Kidney epithelial cell (primary cell): ENCODE measurements around the gene FUCA1. TPM values are rescaled to one million over a fixed set of nuclear protein-coding genes. Genes with fewer than 3 reads are reported as not detected.

Experiments
- DNase-seq: peaks from one replicate; pipeline ENCODE4 v3.0.0-alpha.2; 2010; ENCODE audit warnings: low read depth
- H3K27me3 ChIP-seq: 2 replicates; pipeline ENCODE4 v1.6.0; 2011; ENCODE audit warnings: low read length; ENCODE audit not compliant: control insufficient read depth, insufficient read depth
- H3K36me3 ChIP-seq: 2 replicates; pipeline ENCODE4 v1.5.1; 2011; ENCODE audit warnings: low read length; ENCODE audit not compliant: control insufficient read depth, insufficient read depth
- H3K4me3 ChIP-seq: 2 replicates; pipeline ENCODE4 v1.5.1; 2011; ENCODE audit warnings: low read depth, mild to moderate bottlenecking, control low read depth, low read length
- total RNA-seq: library from RNA; depleted of rRNA; stranded (reverse); fragments of >200 nt; gene quantifications from 2 replicates; pipeline ENCODE4 v1.2.3, GENCODE V29; 2015
- TF ChIP-seq, protein P1 (sequence below): IDR thresholded peaks from 2 replicates; pipeline ENCODE4 v1.5.1; 2011; ENCODE audit warnings: mild to moderate bottlenecking, moderate library complexity, low read length, control low read depth, inconsistent platforms; ENCODE audit not compliant: insufficient read depth, poor library complexity, severe bottlenecking

FUCA1 gene
- total RNA-seq, 1 donor from 2014 or later = 40.7 TPM

GRCh38 chr1:23897083-23897482 lies 29.0 kb upstream of the FUCA1 start:
- DNase-seq = no peak
- TF ChIP-seq, protein P1, sequence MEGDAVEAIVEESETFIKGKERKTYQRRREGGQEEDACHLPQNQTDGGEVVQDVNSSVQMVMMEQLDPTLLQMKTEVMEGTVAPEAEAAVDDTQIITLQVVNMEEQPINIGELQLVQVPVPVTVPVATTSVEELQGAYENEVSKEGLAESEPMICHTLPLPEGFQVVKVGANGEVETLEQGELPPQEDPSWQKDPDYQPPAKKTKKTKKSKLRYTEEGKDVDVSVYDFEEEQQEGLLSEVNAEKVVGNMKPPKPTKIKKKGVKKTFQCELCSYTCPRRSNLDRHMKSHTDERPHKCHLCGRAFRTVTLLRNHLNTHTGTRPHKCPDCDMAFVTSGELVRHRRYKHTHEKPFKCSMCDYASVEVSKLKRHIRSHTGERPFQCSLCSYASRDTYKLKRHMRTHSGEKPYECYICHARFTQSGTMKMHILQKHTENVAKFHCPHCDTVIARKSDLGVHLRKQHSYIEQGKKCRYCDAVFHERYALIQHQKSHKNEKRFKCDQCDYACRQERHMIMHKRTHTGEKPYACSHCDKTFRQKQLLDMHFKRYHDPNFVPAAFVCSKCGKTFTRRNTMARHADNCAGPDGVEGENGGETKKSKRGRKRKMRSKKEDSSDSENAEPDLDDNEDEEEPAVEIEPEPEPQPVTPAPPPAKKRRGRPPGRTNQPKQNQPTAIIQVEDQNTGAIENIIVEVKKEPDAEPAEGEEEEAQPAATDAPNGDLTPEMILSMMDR = no peak
- Histone ChIP-seq H3K4me3 (no peak overlapping the region), H3K27me3 (peaks cover 4% of the 10 kb centered on the region), H3K36me3 (no peaks in the 10 kb centered on the region)

GRCh38 chr1:23896491-23896890 lies 28.4 kb upstream of the FUCA1 start:
- TF ChIP-seq, protein P1 = no peak

DNA sequence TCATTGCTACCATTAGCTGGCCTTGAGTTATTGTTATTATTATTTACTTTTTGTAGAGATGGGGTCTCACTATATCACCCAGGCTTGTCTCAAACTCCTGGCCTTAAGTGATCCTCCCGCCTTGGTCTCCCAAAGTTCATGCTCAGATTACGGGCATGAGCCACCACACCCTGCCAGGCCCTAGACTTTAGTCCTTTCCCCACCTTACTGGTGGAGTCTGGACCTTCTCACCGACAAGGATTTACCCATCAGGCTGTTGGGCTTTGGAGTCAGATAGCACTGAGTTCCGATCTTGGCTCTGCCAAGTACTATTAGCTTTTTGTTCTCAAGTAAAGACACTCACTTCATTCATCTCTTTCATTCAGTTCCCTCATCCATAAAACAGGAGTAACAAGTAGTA lies 27.9 kb upstream of the FUCA1 start:
- TF ChIP-seq, protein P1 = no peak
- no peak for DNase-seq

More at GRCh38 chr1:23896491-23896890, 28.4 kb upstream of the FUCA1 start:
- no peaks in the 10 kb centered on the region for H3K36me3 ChIP-seq
- H3K4me3 ChIP-seq = no peak overlapping the region
- DNase-seq = no peak
- peaks cover 3% of the 10 kb centered on the region for H3K27me3 ChIP-seq

DNA sequence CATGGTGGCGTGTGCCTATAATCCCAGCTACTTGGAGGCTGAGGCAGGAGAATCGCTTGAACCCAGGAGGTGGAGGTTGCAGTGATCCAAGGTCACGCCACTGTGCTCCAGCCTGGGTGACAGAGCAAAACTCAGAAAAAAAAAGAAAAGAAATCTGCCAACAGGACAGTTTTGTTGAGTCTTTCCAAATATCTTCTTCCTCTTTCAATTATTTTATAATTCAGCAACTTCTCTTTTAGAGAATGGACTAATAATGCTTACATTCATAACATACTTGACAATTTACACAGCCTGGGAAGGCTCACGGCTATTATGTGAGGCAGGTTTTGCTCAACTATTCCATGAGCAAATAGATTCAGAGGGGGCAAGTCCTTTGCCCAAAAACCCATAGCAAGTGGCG lies 27.0 kb upstream of the FUCA1 start:
- DNase-seq = no peak
- Histone ChIP-seq H3K36me3 (no peaks in the 10 kb centered on the region), H3K27me3 (no peaks in the 10 kb centered on the region), H3K4me3 (no peak overlapping the region)
- TF ChIP-seq, protein P1 = no peak

More for the DNA sequence above, 27.9 kb upstream of the FUCA1 start:
- Histone ChIP-seq H3K36me3 (no peaks in the 10 kb centered on the region), H3K4me3 (no peak overlapping the region), H3K27me3 (no peaks in the 10 kb centered on the region)

GRCh38 chr1:23889074-23889473 lies 21.0 kb upstream of the FUCA1 start:
- Histone ChIP-seq H3K36me3 (no peaks in the 10 kb centered on the region), H3K27me3 (no peaks in the 10 kb centered on the region), H3K4me3 (no peak overlapping the region)
- TF ChIP-seq, protein P1 = no peak
- no peak for DNase-seq

- no peak for DNase-seq
- no peak overlapping the region for H3K4me3 ChIP-seq
- TF ChIP-seq, protein P1 = no peak
These were observed 17.1 kb upstream of the FUCA1 start for GRCh38 chr1:23885222-23885621.

More at GRCh38 chr1:23885222-23885621, 17.1 kb upstream of the FUCA1 start:
- Histone ChIP-seq H3K36me3 (no peaks in the 10 kb centered on the region), H3K27me3 (no peaks in the 10 kb centered on the region)
